Measurements from ENCODE around the gene DUS1L.

DNA sequence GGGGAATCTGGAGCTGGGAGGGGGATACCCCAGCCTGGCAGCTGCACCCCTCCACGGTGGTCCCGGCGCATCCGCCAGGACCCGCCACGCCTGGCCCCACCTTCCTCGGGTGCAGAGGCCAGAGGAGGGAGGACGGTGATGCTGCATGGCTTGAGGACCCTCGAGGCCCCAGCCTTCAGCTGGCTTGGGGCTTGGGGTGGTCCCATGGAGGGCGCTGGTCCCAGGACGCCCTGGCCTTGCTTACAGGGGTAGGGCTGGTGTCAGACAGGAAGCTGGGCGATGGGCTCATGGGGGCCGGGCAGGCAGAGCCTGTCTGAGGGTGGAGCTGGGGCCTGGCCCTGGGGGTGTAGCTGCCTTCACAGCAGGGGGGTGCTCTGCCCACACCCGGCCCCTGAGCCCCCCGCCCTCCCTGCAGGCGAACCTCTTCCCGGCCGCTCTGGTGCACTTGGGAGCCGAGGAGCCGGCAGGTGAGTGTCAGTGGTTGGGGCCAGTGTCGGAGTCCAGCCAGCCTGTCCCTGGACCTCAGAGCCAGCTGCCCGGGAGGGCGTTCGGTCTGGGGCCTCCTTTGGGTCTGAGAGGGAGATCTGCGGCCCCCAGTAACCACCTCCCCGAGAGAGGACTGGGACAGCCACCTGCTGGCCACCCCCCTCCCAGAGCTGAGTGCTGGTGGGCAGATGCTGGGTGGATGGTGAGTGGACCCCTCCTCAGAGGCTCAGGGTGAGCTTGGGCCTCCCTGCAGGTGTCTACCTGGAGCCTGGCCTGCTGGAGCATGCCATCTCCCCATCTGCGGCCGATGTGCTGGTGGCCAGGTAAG is 49.3 kb downstream of the DUS1L start:
- TF ChIP-seq CTCF (IDR thresholded peaks at IDR 0.05) (no peak), EZH2 (IDR thresholded peaks at IDR 0.05; ENCODE audit: borderline replicate concordance, insufficient read depth, low read depth, low read length, poor library complexity, severe bottlenecking) (no peak)
